ENCODE results near the gene C6orf58.

DNA sequence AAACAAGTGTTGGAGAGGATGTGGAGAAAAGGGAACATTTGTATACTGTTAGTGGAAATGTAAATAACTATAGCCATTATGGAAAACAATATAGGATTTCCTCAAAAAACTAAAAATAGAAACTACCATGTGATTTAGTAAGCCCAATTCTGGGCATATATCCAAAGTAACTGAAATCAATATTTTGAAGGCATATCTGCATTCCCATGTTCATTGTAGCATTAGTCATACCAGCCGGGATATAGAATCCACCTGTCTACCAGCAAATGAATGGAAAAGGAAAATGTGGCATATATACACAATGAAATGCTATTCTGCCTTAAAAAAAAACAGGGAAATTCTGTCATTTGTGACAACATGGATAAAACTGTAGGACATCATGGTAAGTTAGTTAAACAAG lies 15.3 kb upstream of the C6orf58 start:
- TF ChIP-seq, protein P1, sequence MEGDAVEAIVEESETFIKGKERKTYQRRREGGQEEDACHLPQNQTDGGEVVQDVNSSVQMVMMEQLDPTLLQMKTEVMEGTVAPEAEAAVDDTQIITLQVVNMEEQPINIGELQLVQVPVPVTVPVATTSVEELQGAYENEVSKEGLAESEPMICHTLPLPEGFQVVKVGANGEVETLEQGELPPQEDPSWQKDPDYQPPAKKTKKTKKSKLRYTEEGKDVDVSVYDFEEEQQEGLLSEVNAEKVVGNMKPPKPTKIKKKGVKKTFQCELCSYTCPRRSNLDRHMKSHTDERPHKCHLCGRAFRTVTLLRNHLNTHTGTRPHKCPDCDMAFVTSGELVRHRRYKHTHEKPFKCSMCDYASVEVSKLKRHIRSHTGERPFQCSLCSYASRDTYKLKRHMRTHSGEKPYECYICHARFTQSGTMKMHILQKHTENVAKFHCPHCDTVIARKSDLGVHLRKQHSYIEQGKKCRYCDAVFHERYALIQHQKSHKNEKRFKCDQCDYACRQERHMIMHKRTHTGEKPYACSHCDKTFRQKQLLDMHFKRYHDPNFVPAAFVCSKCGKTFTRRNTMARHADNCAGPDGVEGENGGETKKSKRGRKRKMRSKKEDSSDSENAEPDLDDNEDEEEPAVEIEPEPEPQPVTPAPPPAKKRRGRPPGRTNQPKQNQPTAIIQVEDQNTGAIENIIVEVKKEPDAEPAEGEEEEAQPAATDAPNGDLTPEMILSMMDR (IDR thresholded peaks at IDR 0.05; ENCODE audit: low read length): no peak
- no peak for TF ChIP-seq EZH2 (IDR thresholded peaks at IDR 0.05; ENCODE audit: borderline replicate concordance, low read length)

Data from OCI-LY1 (cell line).